ENCODE results near the gene CACNA1I.

CACNA1I gene

GRCh38 chr22:39600491-39601179 lies 30.1 kb downstream of the CACNA1I start:
- DNase-seq, result no peak

- DNase-seq, result no peak
Measured at GRCh38 chr22:39601180-39601535, 30.6 kb downstream of the CACNA1I start.

- no peak for DNase-seq
Measured at GRCh38 chr22:39603345-39603744, 32.8 kb downstream of the CACNA1I start.

GRCh38 chr22:39610246-39610645 lies 39.7 kb downstream of the CACNA1I start:
- DNase-seq, result no peak

GRCh38 chr22:39610766-39611165 lies 40.2 kb downstream of the CACNA1I start:
- no peak for DNase-seq

- DNase-seq, result no peak
Measured at GRCh38 chr22:39611360-39611759, 40.8 kb downstream of the CACNA1I start.

GRCh38 chr22:39612811-39613548 lies 42.4 kb downstream of the CACNA1I start:
- DNase-seq, result no peak

- no peak for DNase-seq
Measured at GRCh38 chr22:39613549-39613921, 43.0 kb downstream of the CACNA1I start.

GRCh38 chr22:39614442-39614841 lies 43.9 kb downstream of the CACNA1I start:
- no peak for DNase-seq

GRCh38 chr22:39616051-39616450 lies 45.5 kb downstream of the CACNA1I start:
- no peak for DNase-seq

GRCh38 chr22:39616781-39617180 lies 46.2 kb downstream of the CACNA1I start:
- no peak for DNase-seq

GRCh38 chr22:39617342-39617741 lies 46.8 kb downstream of the CACNA1I start:
- DNase-seq, result no peak

- DNase-seq, result no peak
Measured at GRCh38 chr22:39617970-39618757, 47.6 kb downstream of the CACNA1I start.

- DNase-seq, result no peak
Measured at GRCh38 chr22:39618996-39619530, 48.5 kb downstream of the CACNA1I start.

- no peak for DNase-seq
Measured at GRCh38 chr22:39620924-39621690, 50.6 kb downstream of the CACNA1I start.

- DNase-seq, result no peak
Measured at GRCh38 chr22:39621826-39622225, 51.3 kb downstream of the CACNA1I start.

- DNase-seq, result no peak
Measured at GRCh38 chr22:39622881-39623367, 52.4 kb downstream of the CACNA1I start.

GRCh38 chr22:39623603-39624500 lies 53.3 kb downstream of the CACNA1I start:
- no peak for DNase-seq

- DNase-seq, result no peak
Measured at GRCh38 chr22:39624501-39624821, 53.9 kb downstream of the CACNA1I start.

- DNase-seq, result no peak
Measured at GRCh38 chr22:39625569-39626537, 55.3 kb downstream of the CACNA1I start.
